Right atrium auricular region (tissue), 2 donors: Measurements from ENCODE around the gene NTMT1. TPM values are rescaled to one million over a fixed set of nuclear protein-coding genes. Genes with fewer than 3 reads are reported as not detected.

Experiments used
- DNase-seq: peaks from one replicate; pipeline ENCODE4 v3.0.0-alpha.2; 2019; ENCODE audit warnings: low spot score
- H3K27ac ChIP-seq, 2 donors: fragments of 200-600 bp; sonication (generic); 1 replicate in 1 of 2; 2 replicates in 1 of 2; pipeline ENCODE4 v1.5.1; 2016 to 2019
- H3K27me3 ChIP-seq, 2 donors: fragments of 200-600 bp; sonication (generic); one replicate each; pipeline versions ENCODE4 v1.5.1 to v1.6.0; 2017 to 2019
- H3K36me3 ChIP-seq: fragments of 200-600 bp; sonication (generic); one replicate; pipeline ENCODE4 v1.5.1; 2016
- H3K4me1 ChIP-seq, 2 donors: fragments of 200-600 bp; sonication (generic); one replicate each; pipeline versions ENCODE4 v1.5.1 to v1.6.0; 2017 to 2019
- H3K4me3 ChIP-seq, 2 donors: fragments of 200-600 bp; sonication (generic); 1 replicate in 1 of 2; 2 replicates in 1 of 2; pipeline ENCODE4 v1.5.1; 2017 to 2019; ENCODE audit warnings: mild to moderate bottlenecking in 1 of 2, moderate library complexity in 1 of 2
- H3K9me3 ChIP-seq, 2 donors: fragments of 200-600 bp; sonication (generic); one replicate each; pipeline ENCODE4 v1.5.1; 2019
- CTCF ChIP-seq, 2 donors: fragments of 200-600 bp; sonication (generic); IDR thresholded peaks; one replicate each; pipeline ENCODE4 v1.5.1; 2019; ENCODE audit warnings: antibody characterized with exemption in 2 of 2
- total RNA-seq, 2 donors: library from RNA; depleted of rRNA; stranded (reverse); fragments of >200 nt; gene quantifications; one replicate each; pipeline ENCODE4 v1.1.0, GENCODE V29; 2016

The NTMT1 gene
- total RNA-seq, 2 donors from 2014 or later = 33.7 to 36.0 TPM

DNA sequence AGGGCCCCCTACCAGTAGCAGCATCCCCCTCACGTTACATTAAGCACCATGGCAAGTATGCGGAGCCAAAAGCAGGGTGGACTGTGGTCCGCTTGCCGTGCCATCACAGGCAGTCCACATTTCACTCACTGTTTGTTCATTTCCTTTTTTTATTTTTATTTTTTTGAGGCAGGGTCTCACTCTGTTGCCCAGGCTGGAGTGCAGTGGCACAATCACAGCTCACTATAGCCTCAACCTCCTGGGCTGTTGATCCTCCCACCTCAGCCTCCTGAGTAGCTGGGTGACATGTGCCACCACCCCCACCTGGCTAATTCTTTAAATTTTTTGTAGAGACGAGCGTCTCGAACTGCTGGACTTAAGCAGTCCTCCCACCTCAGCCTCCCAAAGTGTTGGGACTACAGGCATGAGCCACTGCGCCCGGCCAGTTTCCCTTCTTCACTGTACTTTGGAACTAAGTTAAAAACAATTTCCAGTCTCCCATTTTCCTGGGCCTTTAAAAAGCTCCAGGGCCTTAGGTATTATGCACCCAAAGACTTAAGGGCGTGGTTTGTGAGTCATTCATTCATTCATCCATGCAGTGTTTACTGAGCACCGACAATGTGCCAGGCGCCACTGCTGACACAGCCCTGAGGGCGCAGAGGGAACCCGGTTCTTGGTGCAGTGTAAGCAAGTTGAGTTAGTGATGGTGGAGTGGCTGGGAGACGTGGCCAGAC, 59.4 kb downstream of the NTMT1 start:
- H3K36me3 ChIP-seq = no peaks in the 10 kb centered on the region
- H3K9me3 ChIP-seq = no peaks in the 10 kb centered on the region
- DNase-seq = no peak
- H3K4me3 ChIP-seq = no peak overlapping the region
- no peak for TF ChIP-seq CTCF (IDR thresholded peaks at IDR 0.05)
- no peaks in the 10 kb centered on the region for H3K4me1 ChIP-seq
- no peak overlapping the region for H3K27ac ChIP-seq
- no peaks in the 10 kb centered on the region for H3K27me3 ChIP-seq

Other genes with a start within 250 kb of the NTMT1 start
- not detected for gene C9orf50, start 5.1 kb upstream of the NTMT1 start, total RNA-seq
- gene ASB6, start 16.0 kb downstream of the NTMT1 start, total RNA-seq = 10 to 100 TPM; 10.2 to 12.6 TPM
- gene PRRX2, start 39.5 kb downstream of the NTMT1 start, total RNA-seq = 1 to 10 TPM; 1.1 to 6.9 TPM
- gene PTGES, start 126.9 kb downstream of the NTMT1 start, total RNA-seq = 1 to 10 TPM; 1.1 to 2.6 TPM
- 10 to 100 TPM; 10.2 to 12.3 TPM for gene TOR1B, start 177.0 kb downstream of the NTMT1 start, total RNA-seq
- 10 to 100 TPM; 16.1 to 31.9 TPM for gene TOR1A, start 198.0 kb downstream of the NTMT1 start, total RNA-seq
- gene C9orf78, start 209.1 kb downstream of the NTMT1 start, total RNA-seq = 10 to 100 TPM; 43.1 to 67.2 TPM
- gene USP20, start 209.3 kb downstream of the NTMT1 start, total RNA-seq = 10 to 100 TPM; 12.9 to 14.5 TPM